Activated T-cell treated with anti-CD3 and anti-CD28 coated beads, Interleukin-2, amount 50 U/mL, for 4 hours (primary cell): ENCODE measurements around the gene PRAMEF8. TPM values are rescaled to one million over a fixed set of nuclear protein-coding genes. Genes with fewer than 3 reads are reported as not detected.
"Not testable (repeated sequence)": the region's sequence is repeated elsewhere in the genome, so short reads cannot be mapped to it uniquely, and the experiment has no call there.

Source experiments
- ATAC-seq, 2 donors: fragments of 200-7000 bp; cut with Tn5 transposase; one replicate each; pipeline ENCODE4 v1.10.0; 2021
- DNase-seq: peaks from one replicate; pipeline ENCODE4 v3.0.0-alpha.2; 2020
- H3K27me3 Mint-ChIP-seq: one replicate; pipeline ENCODE4 v1.8.0; 2021; ENCODE audit warnings: low read depth, mixed read lengths
- H3K36me3 Mint-ChIP-seq: one replicate; pipeline ENCODE4 v1.8.0; 2022; ENCODE audit warnings: mixed read lengths; ENCODE audit not compliant: insufficient read depth
- H3K4me1 Mint-ChIP-seq: one replicate; pipeline ENCODE4 v1.8.0; 2021; ENCODE audit warnings: low read depth, mixed read lengths
- H3K4me3 Mint-ChIP-seq: one replicate; pipeline ENCODE4 v1.8.0; 2021; ENCODE audit warnings: mild to moderate bottlenecking, moderate library complexity, mixed read lengths
- H3K9me3 Mint-ChIP-seq: one replicate; pipeline ENCODE4 v1.8.0; 2021; ENCODE audit warnings: mixed read lengths
- total RNA-seq, 3 donors: library from RNA; stranded (reverse); gene quantifications; one replicate each; pipeline ENCODE4 v1.2.1, GENCODE V29; 2021

PRAMEF8 gene
- total RNA-seq, result not detected

GRCh38 chr1:13285037-13285436, at the start of gene PRAMEF8:
Gene PRAMEF8 (minus strand): TSS chr1:13285137. CDS start chr1:13284091, 1,046 bp downstream.
- not testable (repeated sequence) for DNase-seq, ATAC-seq, H3K9me3 Mint-ChIP-seq, H3K27me3 Mint-ChIP-seq, H3K4me1 Mint-ChIP-seq, H3K4me3 Mint-ChIP-seq, H3K36me3 Mint-ChIP-seq

GRCh38 chr1:13315281-13315680, 30.3 kb upstream of the PRAMEF8 start, which contains the start of gene PRAMEF15:
Gene PRAMEF15 (plus strand): TSS chr1:13315581. CDS start chr1:13318408, 2,827 bp downstream.
- H3K4me3 Mint-ChIP-seq, H3K4me1 Mint-ChIP-seq, H3K36me3 Mint-ChIP-seq, DNase-seq, H3K9me3 Mint-ChIP-seq, H3K27me3 Mint-ChIP-seq, ATAC-seq: not testable (repeated sequence)

GRCh38 chr1:13303239-13303638, 18.3 kb upstream of the PRAMEF8 start, which contains the start of gene PRAMEF33:
Gene PRAMEF33 (plus strand): TSS chr1:13303539. CDS start chr1:13305955, 2,416 bp downstream.
- H3K4me3 Mint-ChIP-seq, result not testable (repeated sequence)

GRCh38 chr1:13302197-13302596, 17.3 kb upstream of the PRAMEF8 start:
- H3K36me3 Mint-ChIP-seq, ATAC-seq, H3K27me3 Mint-ChIP-seq, H3K4me3 Mint-ChIP-seq, DNase-seq, H3K4me1 Mint-ChIP-seq, H3K9me3 Mint-ChIP-seq: not testable (repeated sequence)

More at GRCh38 chr1:13303239-13303638, 18.3 kb upstream of the PRAMEF8 start, which contains the start of gene PRAMEF33:
- not testable (repeated sequence) for DNase-seq, ATAC-seq, H3K27me3 Mint-ChIP-seq, H3K9me3 Mint-ChIP-seq, H3K36me3 Mint-ChIP-seq, H3K4me1 Mint-ChIP-seq

- ATAC-seq, H3K4me1 Mint-ChIP-seq, DNase-seq, H3K27me3 Mint-ChIP-seq, H3K36me3 Mint-ChIP-seq, H3K4me3 Mint-ChIP-seq, H3K9me3 Mint-ChIP-seq: not testable (repeated sequence)
Measured at GRCh38 chr1:13298699-13299098, 13.8 kb upstream of the PRAMEF8 start.

- H3K36me3 Mint-ChIP-seq, H3K4me3 Mint-ChIP-seq, ATAC-seq, DNase-seq, H3K9me3 Mint-ChIP-seq, H3K27me3 Mint-ChIP-seq, H3K4me1 Mint-ChIP-seq: not testable (repeated sequence)
Measured at GRCh38 chr1:13297216-13297931, 12.4 kb upstream of the PRAMEF8 start.

- not testable (repeated sequence) for H3K36me3 Mint-ChIP-seq, H3K9me3 Mint-ChIP-seq, H3K27me3 Mint-ChIP-seq, H3K4me3 Mint-ChIP-seq, ATAC-seq, H3K4me1 Mint-ChIP-seq, DNase-seq
Measured at GRCh38 chr1:13289030-13289429, 4.1 kb upstream of the PRAMEF8 start.

- not testable (repeated sequence) for H3K27me3 Mint-ChIP-seq, ATAC-seq
Measured at GRCh38 chr1:13279617-13280016, 5.3 kb downstream of the PRAMEF8 start.

GRCh38 chr1:13277016-13277415, 7.9 kb downstream of the PRAMEF8 start:
- H3K36me3 Mint-ChIP-seq, H3K4me3 Mint-ChIP-seq, H3K27me3 Mint-ChIP-seq, H3K9me3 Mint-ChIP-seq, ATAC-seq, H3K4me1 Mint-ChIP-seq, DNase-seq: not testable (repeated sequence)

More at GRCh38 chr1:13279617-13280016, 5.3 kb downstream of the PRAMEF8 start:
- DNase-seq, H3K36me3 Mint-ChIP-seq, H3K9me3 Mint-ChIP-seq, H3K4me1 Mint-ChIP-seq, H3K4me3 Mint-ChIP-seq: not testable (repeated sequence)

- not testable (repeated sequence) for H3K9me3 Mint-ChIP-seq, H3K36me3 Mint-ChIP-seq, H3K4me3 Mint-ChIP-seq, H3K27me3 Mint-ChIP-seq, DNase-seq, ATAC-seq, H3K4me1 Mint-ChIP-seq
Measured at GRCh38 chr1:13265124-13265523, 19.8 kb downstream of the PRAMEF8 start.

- not testable (repeated sequence) for H3K36me3 Mint-ChIP-seq, H3K4me1 Mint-ChIP-seq, H3K27me3 Mint-ChIP-seq, ATAC-seq, H3K9me3 Mint-ChIP-seq, H3K4me3 Mint-ChIP-seq, DNase-seq
Measured at GRCh38 chr1:13253898-13254297, 31.0 kb downstream of the PRAMEF8 start, which contains the start of gene PRAMEF5. Gene PRAMEF5 (plus strand): TSS chr1:13254198. CDS start chr1:13259269, 5,071 bp downstream.

- not testable (repeated sequence) for DNase-seq, H3K4me3 Mint-ChIP-seq, H3K36me3 Mint-ChIP-seq, H3K4me1 Mint-ChIP-seq, H3K9me3 Mint-ChIP-seq, ATAC-seq, H3K27me3 Mint-ChIP-seq
Measured at GRCh38 chr1:13247122-13247521, 37.8 kb downstream of the PRAMEF8 start.

GRCh38 chr1:13246554-13246871, 38.4 kb downstream of the PRAMEF8 start:
- not testable (repeated sequence) for H3K4me3 Mint-ChIP-seq, H3K27me3 Mint-ChIP-seq, H3K4me1 Mint-ChIP-seq, DNase-seq, H3K36me3 Mint-ChIP-seq, ATAC-seq, H3K9me3 Mint-ChIP-seq

- H3K36me3 Mint-ChIP-seq, H3K4me3 Mint-ChIP-seq, H3K27me3 Mint-ChIP-seq, H3K9me3 Mint-ChIP-seq, H3K4me1 Mint-ChIP-seq, ATAC-seq, DNase-seq: not testable (repeated sequence)
Measured at GRCh38 chr1:13245841-13246553, 38.9 kb downstream of the PRAMEF8 start.
